Body of pancreas (tissue), 4 donors: ENCODE data around the gene HLA-DPA1. TPM values are rescaled to one million over a fixed set of nuclear protein-coding genes. Genes with fewer than 3 reads are reported as not detected.

Experiments
- ATAC-seq: fragments of 150-250 bp; one replicate; pipeline ENCODE4 v1.9.1; 2016
- DNase-seq, 4 donors: peaks; one replicate each; pipeline ENCODE4 v3.0.0-alpha.2; 2019
- H3K27ac ChIP-seq, 4 donors: fragments of 200-600 bp; sonication (generic); 1 replicate in 3 of 4; 2 replicates in 1 of 4; pipeline versions ENCODE4 v1.5.1 to v1.6.1; 2016 to 2019; ENCODE audit warnings: mild to moderate bottlenecking in 1 of 4, mixed read lengths in 1 of 4, moderate library complexity in 1 of 4
- H3K27me3 ChIP-seq, 2 donors: fragments of 200-600 bp; sonication (generic); one replicate each; pipeline ENCODE4 v1.6.0; 2016; ENCODE audit warnings: mild to moderate bottlenecking in 1 of 2
- H3K36me3 ChIP-seq, 2 donors: fragments of 200-600 bp; sonication (generic); replicated peaks in 1 of 2; 2 replicates each; pipeline ENCODE4 v1.5.1; 2016; ENCODE audit warnings: low read depth in 2 of 2; ENCODE audit not compliant: insufficient read depth in 1 of 2
- H3K4me1 ChIP-seq: fragments of 200-600 bp; sonication (generic); one replicate; pipeline ENCODE4 v1.6.0; 2016
- H3K4me3 ChIP-seq, 2 donors: fragments of 200-600 bp; sonication (generic); 1 replicate in 1 of 2; 2 replicates in 1 of 2; pipeline ENCODE4 v1.5.1; 2016 to 2019
- H3K9me3 ChIP-seq, 3 donors: fragments of 200-600 bp; sonication (generic); 1 replicate in 2 of 3; 2 replicates in 1 of 3; pipeline ENCODE4 v1.5.1; 2016
- CTCF ChIP-seq, 7 experiments: fragments of 450-650 bp in 4 of 7; fragments of 200-600 bp in 3 of 7; sonication (generic) in 3 of 7; IDR thresholded peaks; one replicate each; pipeline ENCODE4 v1.5.1; 2016 to 2019; ENCODE audit warnings: antibody characterized with exemption in 7 of 7
- POLR2A ChIP-seq, 3 donors: fragments of 450-650 bp; IDR thresholded peaks; one replicate each; pipeline ENCODE4 v1.6.1; 2016; ENCODE audit warnings: antibody characterized with exemption in 3 of 3, mild to moderate bottlenecking in 2 of 3
- WGBS, 2 donors: methylation state at CpG; one replicate each; pipeline ENCODE4 v1.1.5; 2017; 5-methylcytosine and 5-hydroxymethylcytosine counted together
- intact Hi-C: fragments of 100-400 bp; cut with DNase I; formaldehyde crosslinking; loops from one replicate; pipeline ENCODE4 v1.15.1; 2023
- total RNA-seq, 2 donors: library from RNA; depleted of rRNA; stranded (reverse); fragments of >200 nt; gene quantifications; one replicate each; pipeline ENCODE4 v1.1.0, GENCODE V29; 2016

HLA-DPA1 gene
- total RNA-seq, 2 donors from 2014 or later: 10.5 to 81.7 TPM

GRCh38 chr6:33057222-33058150, 16.0 kb downstream of the HLA-DPA1 start:
- Histone ChIP-seq H3K4me3 (no peak overlapping the region), H3K27me3 (no peaks in the 10 kb centered on the region), H3K9me3 (no peaks in the 10 kb centered on the region), H3K27ac (no peak overlapping the region), H3K4me1 (no peaks in the 10 kb centered on the region), H3K36me3 (no peaks in the 10 kb centered on the region)
- no peak for ATAC-seq
- WGBS, 2 donors: 56 to 64% methylated on average over 6 of the region's 6 CpGs
- TF ChIP-seq CTCF (IDR thresholded peaks at IDR 0.05): no peak
- TF ChIP-seq POLR2A (IDR thresholded peaks at IDR 0.05): no peak
- intact Hi-C loops: no loop called here
- no peak for DNase-seq

GRCh38 chr6:33053230-33053629, 20.2 kb downstream of the HLA-DPA1 start:
- WGBS, 2 donors: 22% methylated on average over 4 of the region's 4 CpGs
- Histone ChIP-seq H3K4me1 (no peaks in the 10 kb centered on the region), H3K36me3 (no peaks in the 10 kb centered on the region), H3K27me3 (no peaks in the 10 kb centered on the region), H3K27ac (peak overlapping the region in 3 of 4 donors; percentile 8 to 44 (median 19)), H3K4me3 (no peak overlapping the region), H3K9me3 (no peaks in the 10 kb centered on the region)
- ATAC-seq (peak; percentile 56), DNase-seq (no peak)
- intact Hi-C loops: no loop called here
- no peak for TF ChIP-seq CTCF (IDR thresholded peaks at IDR 0.05)
- no peak for TF ChIP-seq POLR2A (IDR thresholded peaks at IDR 0.05)

GRCh38 chr6:33052627-33053026, 20.8 kb downstream of the HLA-DPA1 start:
- Histone ChIP-seq H3K27me3 (no peaks in the 10 kb centered on the region), H3K36me3 (no peaks in the 10 kb centered on the region), H3K4me3 (no peak overlapping the region), H3K9me3 (no peaks in the 10 kb centered on the region), H3K4me1 (no peaks in the 10 kb centered on the region), H3K27ac (peak overlapping the region in 3 of 4 donors; percentile 8 to 45 (median 19))
- peak; percentile 66 for ATAC-seq
- no peak for DNase-seq
- intact Hi-C loops: no loop called here
- TF ChIP-seq POLR2A (IDR thresholded peaks at IDR 0.05) (no peak), CTCF (IDR thresholded peaks at IDR 0.05) (no peak)

- H3K4me1 ChIP-seq: no peaks in the 10 kb centered on the region
- ATAC-seq (no peak), DNase-seq (no peak)
- H3K36me3 ChIP-seq: no peaks in the 10 kb centered on the region
- no peak overlapping the region for H3K27ac ChIP-seq
- H3K9me3 ChIP-seq: no peaks in the 10 kb centered on the region
- H3K27me3 ChIP-seq: no peaks in the 10 kb centered on the region
- intact Hi-C loops: no loop called here
- no peak overlapping the region for H3K4me3 ChIP-seq
- 61 to 75% methylated on average over 5 to 6 of the region's 6 CpGs for WGBS, 2 donors
- TF ChIP-seq CTCF (IDR thresholded peaks at IDR 0.05): no peak
- no peak for TF ChIP-seq POLR2A (IDR thresholded peaks at IDR 0.05)
Observed at GRCh38 chr6:33050014-33050810, 23.2 kb downstream of the HLA-DPA1 start.
